Mesenchymal stem cell (in vitro differentiated cells and primary cell): ENCODE results near the gene MMD2.

ENCODE experiments used
- DNase-seq: peaks from one replicate; pipeline ENCODE4 v3.0.0-alpha.2; 2013
- H2AFZ ChIP-seq: one replicate; pipeline ENCODE4 v1.6.1; 2013; ENCODE audit warnings: low read depth, mild to moderate bottlenecking, control low read depth, inconsistent platforms, low read length, moderate library complexity
- H2AK5ac ChIP-seq: 2 replicates; pipeline ENCODE4 v1.6.1; 2013; ENCODE audit warnings: low read length, moderate library complexity, mild to moderate bottlenecking, inconsistent platforms; ENCODE audit not compliant: severe bottlenecking
- H2BK120ac ChIP-seq: one replicate; pipeline ENCODE4 v1.6.1; 2013; ENCODE audit warnings: low read depth, mild to moderate bottlenecking, inconsistent platforms, low read length, moderate library complexity
- H2BK12ac ChIP-seq, 2 experiments: one replicate each; pipeline ENCODE4 v1.6.1; 2013; ENCODE audit warnings: inconsistent platforms in 2 of 2, low read length in 2 of 2, mild to moderate bottlenecking in 2 of 2, moderate library complexity in 2 of 2, control low read depth in 1 of 2
- H2BK15ac ChIP-seq: one replicate; pipeline ENCODE4 v1.6.1; 2013; ENCODE audit warnings: mild to moderate bottlenecking, low read depth, inconsistent platforms; ENCODE audit not compliant: poor library complexity, severe bottlenecking
- H2BK5ac ChIP-seq: 2 replicates; pipeline ENCODE4 v1.6.1; 2013; ENCODE audit warnings: low read depth, mild to moderate bottlenecking, low read length, control low read depth, inconsistent platforms; ENCODE audit not compliant: poor library complexity, severe bottlenecking
- H3K14ac ChIP-seq, 2 experiments: one replicate each; pipeline ENCODE4 v1.6.1; 2013; ENCODE audit warnings: inconsistent platforms in 2 of 2, low read length in 2 of 2, control low read depth in 1 of 2, mild to moderate bottlenecking in 1 of 2, moderate library complexity in 1 of 2
- H3K18ac ChIP-seq, 2 experiments: one replicate each; pipeline ENCODE4 v1.6.1; 2013; ENCODE audit warnings: inconsistent platforms in 2 of 2, low read length in 2 of 2, control low read depth in 1 of 2, low read depth in 1 of 2, mild to moderate bottlenecking in 1 of 2
- H3K23ac ChIP-seq, 2 experiments: one replicate each; pipeline ENCODE4 v1.6.1; 2013; ENCODE audit warnings: inconsistent platforms in 2 of 2, low read length in 2 of 2, mild to moderate bottlenecking in 2 of 2, moderate library complexity in 2 of 2, control low read depth in 1 of 2
- H3K27ac ChIP-seq: 2 replicates; pipeline ENCODE4 v1.5.1; 2013; ENCODE audit warnings: mild to moderate bottlenecking, moderate library complexity, low read length, control low read depth, inconsistent platforms; ENCODE audit not compliant: poor library complexity, severe bottlenecking
- H3K27me3 ChIP-seq, 2 experiments: 2 replicates each; pipeline versions ENCODE4 v1.6.1 to v1.7.0; 2013; ENCODE audit warnings: low read length in 2 of 2, mild to moderate bottlenecking in 2 of 2, moderate library complexity in 2 of 2, control low read depth in 1 of 2, inconsistent platforms in 1 of 2; ENCODE audit not compliant: control insufficient read depth in 1 of 2, insufficient read depth in 1 of 2
- H3K36me3 ChIP-seq, 2 experiments: 2 replicates each; pipeline versions ENCODE4 v1.6.1 to v1.7.0; 2013; ENCODE audit warnings: low read length in 2 of 2, control low read depth in 1 of 2, inconsistent platforms in 1 of 2, low read depth in 1 of 2, mild to moderate bottlenecking in 1 of 2; ENCODE audit not compliant: insufficient read depth in 2 of 2, control insufficient read depth in 1 of 2
- H3K4ac ChIP-seq, 2 experiments: one replicate each; pipeline ENCODE4 v1.6.1; 2013; ENCODE audit warnings: inconsistent platforms in 2 of 2, low read length in 2 of 2, mild to moderate bottlenecking in 2 of 2, moderate library complexity in 2 of 2, control low read depth in 1 of 2, low read depth in 1 of 2
- H3K4me1 ChIP-seq: 2 replicates; pipeline ENCODE4 v1.6.1; 2013; ENCODE audit warnings: low read depth, low read length, control low read depth; ENCODE audit not compliant: control insufficient read depth, insufficient read depth
- H3K4me2 ChIP-seq: 2 replicates; pipeline ENCODE4 v1.6.1; 2013; ENCODE audit warnings: low read length, mild to moderate bottlenecking, inconsistent platforms; ENCODE audit not compliant: poor library complexity, severe bottlenecking
- H3K4me3 ChIP-seq, 2 experiments: 2 replicates each; pipeline versions ENCODE4 v1.5.1 to v1.7.0; 2013; ENCODE audit warnings: low read length in 2 of 2, mild to moderate bottlenecking in 2 of 2, control low read depth in 1 of 2, low read depth in 1 of 2; ENCODE audit not compliant: insufficient read depth in 1 of 2
- H3K79me1 ChIP-seq: replicated peaks from 2 replicates; pipeline ENCODE4 v1.6.1; 2013; ENCODE audit warnings: mild to moderate bottlenecking, control low read depth, low read length, inconsistent platforms; ENCODE audit not compliant: poor library complexity, severe bottlenecking
- H3K9ac ChIP-seq: 2 replicates; pipeline ENCODE4 v1.7.0; 2013; ENCODE audit warnings: mild to moderate bottlenecking, low read length, moderate library complexity
- H3K9me3 ChIP-seq: 2 replicates; pipeline ENCODE4 v1.7.0; 2013; ENCODE audit warnings: mild to moderate bottlenecking, low read length; ENCODE audit not compliant: control insufficient read depth
- H4K8ac ChIP-seq: one replicate; pipeline ENCODE4 v1.6.1; 2013; ENCODE audit warnings: inconsistent platforms, mild to moderate bottlenecking, low read length, moderate library complexity
- H4K91ac ChIP-seq: one replicate; pipeline ENCODE4 v1.6.1; 2013; ENCODE audit warnings: mild to moderate bottlenecking, low read length, inconsistent platforms
- WGBS: methylation state at CpG from one replicate; pipeline ENCODE4 v1.1.7; 2013; ENCODE audit warnings: mixed read lengths; 5-methylcytosine and 5-hydroxymethylcytosine counted together

The MMD2 gene

DNA sequence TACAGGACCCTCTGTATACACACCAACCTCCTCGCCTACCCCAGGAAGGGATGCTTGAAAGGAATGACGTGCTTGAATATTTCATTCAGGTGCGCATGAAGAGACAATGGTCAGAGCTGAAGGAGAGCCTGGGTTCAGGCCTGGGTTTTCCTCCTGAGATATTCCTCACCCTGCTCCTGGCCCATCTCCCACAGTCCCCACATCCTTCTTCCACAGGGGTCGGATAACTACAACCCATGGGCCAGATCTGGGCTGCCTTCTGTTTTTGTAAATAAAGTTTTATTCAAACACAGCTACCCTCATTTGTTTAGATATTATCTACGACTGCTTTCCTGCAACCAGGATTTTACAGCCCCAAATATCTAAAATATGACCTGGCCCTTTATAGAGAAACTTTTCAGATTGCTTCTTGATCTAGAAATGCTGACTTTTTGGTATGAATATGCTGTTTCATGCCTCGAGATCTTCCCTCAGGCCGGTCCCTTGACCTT is 73.6 kb downstream of the MMD2 start:
- Histone ChIP-seq H3K4me1 (peaks cover 19% of the 10 kb centered on the region), H4K91ac (no peak overlapping the region), H3K27me3 (peaks cover 18 to 20% of the 10 kb centered on the region in 2 experiments), H3K23ac (no peak overlapping the region), H3K18ac (no peak overlapping the region), H3K4me2 (no peak overlapping the region), H3K14ac (no peak overlapping the region), H3K4ac (no peak overlapping the region), H2AFZ (no peak overlapping the region), H3K9me3 (no peaks in the 10 kb centered on the region), H3K79me1 (no peaks in the 10 kb centered on the region), H3K36me3 (no peaks in the 10 kb centered on the region), H3K4me3 (no peak overlapping the region), H3K27ac (no peak overlapping the region), H3K9ac (no peak overlapping the region), H4K8ac (no peak overlapping the region), H2BK120ac (no peak overlapping the region), H2BK15ac (no peak overlapping the region), H2BK12ac (no peak overlapping the region), H2BK5ac (no peak overlapping the region), H2AK5ac (no peak overlapping the region)
- 87% methylated on average over 5 of the region's 7 CpGs for whole genome bisulfite sequencing
- DNase-seq, result no peak

DNA sequence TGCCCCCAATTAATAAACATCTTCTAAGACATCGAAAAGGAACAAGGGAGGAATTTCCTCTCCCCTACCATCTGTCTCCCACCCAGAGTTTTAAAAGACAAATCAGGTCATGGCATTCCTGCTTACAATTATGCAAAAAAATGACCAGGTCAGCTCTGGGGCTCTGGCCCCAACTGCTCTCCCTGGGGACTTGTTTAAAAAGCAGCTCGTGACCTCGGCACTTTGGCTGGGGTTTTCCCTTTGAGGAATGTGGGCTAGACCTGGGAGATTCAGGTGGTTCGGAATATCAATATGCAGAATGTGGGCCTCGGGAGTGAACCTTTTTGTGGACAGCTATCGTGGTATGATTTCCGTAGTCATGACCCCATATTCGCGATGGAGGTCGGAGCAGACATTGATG is 74.8 kb downstream of the MMD2 start:
- no peak for DNase-seq
- WGBS, result 90% methylated on average over 10 of the region's 10 CpGs
- no peak overlapping the region for H3K27ac ChIP-seq

DNA sequence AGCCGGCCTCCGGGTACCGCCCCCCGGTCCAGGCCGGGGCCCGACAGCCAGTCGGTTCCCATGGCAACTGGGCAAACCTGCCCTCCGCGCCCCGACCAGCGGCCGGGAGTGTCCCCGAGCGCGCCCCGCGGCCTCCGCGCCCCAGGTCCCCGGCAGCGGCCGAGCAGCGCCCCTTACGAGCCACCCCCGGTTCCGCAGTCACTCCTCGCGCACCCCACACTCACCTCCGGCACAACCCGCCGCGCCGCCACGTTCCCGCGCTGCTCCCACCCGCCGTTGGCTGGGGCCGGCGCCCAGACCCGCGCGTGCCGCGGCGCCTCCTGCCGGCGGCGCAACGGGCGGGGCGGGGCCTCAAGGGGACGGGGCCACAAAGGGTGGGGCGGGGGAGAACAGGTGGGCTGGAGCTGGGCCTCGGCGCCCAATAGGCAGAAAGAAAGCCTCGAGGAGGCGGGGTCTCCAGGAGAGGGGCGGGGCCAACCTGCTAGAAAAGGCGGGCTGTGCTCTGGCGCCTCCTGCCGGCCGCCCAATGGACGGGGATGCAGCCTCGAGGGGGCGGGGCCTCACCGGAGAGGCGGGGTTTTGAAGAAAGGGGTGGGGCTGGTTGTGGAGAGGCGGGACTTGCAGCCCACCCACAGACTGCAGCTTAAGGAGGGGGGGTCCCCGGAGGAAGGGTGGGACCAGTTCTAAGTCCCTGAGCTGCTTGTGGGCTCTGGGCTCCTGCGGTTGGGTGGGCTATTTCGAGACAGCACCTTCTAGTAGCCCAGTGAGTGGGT is 75.4 kb downstream of the MMD2 start, which contains the start of gene RADIL:
Gene RADIL (minus strand): TSS at position 345 of the 773 bp plus-strand sequence. CDS start 5,577 bp downstream, outside the sequence.
- Histone ChIP-seq H2BK120ac (no peak within 1 kb of the TSS), H3K79me1 (no peaks in the 10 kb centered on the region), H3K27me3 (peaks cover 11 to 15% of the 10 kb centered on the region in 2 experiments), H4K8ac (no peak within 1 kb of the TSS), H2BK5ac (no peak within 1 kb of the TSS), H3K4me2 (peak within 1 kb of the TSS; percentile 66), H2AFZ (peak within 1 kb of the TSS; percentile 84), H3K4me1 (peaks cover 19% of the 10 kb centered on the region), H3K9me3 (no peaks in the 10 kb centered on the region), H2BK12ac (no peak within 1 kb of the TSS), H4K91ac (no peak within 1 kb of the TSS), H3K18ac (no peak within 1 kb of the TSS), H2AK5ac (no peak within 1 kb of the TSS), H3K27ac (no peak within 1 kb of the TSS), H3K9ac (peak within 1 kb of the TSS; percentile 90), H3K36me3 (no peaks in the 10 kb centered on the region), H3K23ac (no peak within 1 kb of the TSS), H3K4ac (no peak within 1 kb of the TSS), H2BK15ac (no peak within 1 kb of the TSS), H3K4me3 (peak within 1 kb of the TSS; percentile 59 to 75), H3K14ac (peak within 1 kb of the TSS in 1 of 2 experiments; percentile 28)
- 14% methylated on average over 42 of the region's 72 CpGs for WGBS
- peak; percentile 78 for DNase-seq

More for the DNA sequence above, 74.8 kb downstream of the MMD2 start:
- Histone ChIP-seq H3K23ac (no peak overlapping the region), H2BK120ac (no peak overlapping the region), H3K79me1 (no peaks in the 10 kb centered on the region), H3K36me3 (no peaks in the 10 kb centered on the region), H3K9ac (no peak overlapping the region), H2BK5ac (no peak overlapping the region), H3K18ac (no peak overlapping the region), H3K27me3 (peaks cover 15 to 16% of the 10 kb centered on the region in 2 experiments), H2BK12ac (no peak overlapping the region), H2BK15ac (no peak overlapping the region), H3K4me2 (no peak overlapping the region), H3K14ac (no peak overlapping the region), H3K4ac (no peak overlapping the region), H3K9me3 (no peaks in the 10 kb centered on the region), H4K8ac (no peak overlapping the region), H2AK5ac (no peak overlapping the region), H4K91ac (no peak overlapping the region), H3K4me3 (no peak overlapping the region), H2AFZ (no peak overlapping the region), H3K4me1 (peaks cover 19% of the 10 kb centered on the region)

DNA sequence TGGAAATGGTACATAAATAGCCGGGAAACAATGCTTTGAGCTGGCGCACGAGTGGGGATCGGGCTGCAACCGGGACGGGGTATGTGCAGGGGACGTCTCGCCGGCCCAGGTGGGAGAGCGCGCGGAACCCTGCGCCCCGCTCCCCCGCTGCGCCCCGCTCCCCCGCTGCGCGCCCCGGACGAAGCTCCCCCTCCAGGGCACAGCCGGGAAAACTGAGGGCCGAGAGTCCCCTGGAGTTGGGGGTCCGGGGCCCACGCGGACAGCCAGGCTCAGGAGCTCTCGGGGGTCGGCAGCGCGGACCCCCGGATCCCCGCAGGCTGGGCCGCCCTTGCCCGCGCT is 76.0 kb downstream of the MMD2 start:
- Histone ChIP-seq H3K27ac (no peak overlapping the region), H3K4me3 (peak overlapping the region; percentile 59 to 75), H3K23ac (no peak overlapping the region), H2BK5ac (no peak overlapping the region), H3K9ac (peak overlapping the region; percentile 90), H2BK15ac (no peak overlapping the region), H3K9me3 (no peaks in the 10 kb centered on the region), H3K36me3 (no peaks in the 10 kb centered on the region), H3K79me1 (no peaks in the 10 kb centered on the region), H2AFZ (peak overlapping the region; percentile 84), H3K14ac (no peak overlapping the region), H2BK12ac (no peak overlapping the region), H3K4ac (no peak overlapping the region), H3K4me2 (peak overlapping the region; percentile 66), H2AK5ac (no peak overlapping the region), H4K91ac (no peak overlapping the region), H3K27me3 (peaks cover 6 to 15% of the 10 kb centered on the region in 2 experiments), H4K8ac (no peak overlapping the region), H3K18ac (no peak overlapping the region), H2BK120ac (no peak overlapping the region), H3K4me1 (peaks cover 19% of the 10 kb centered on the region)
- no peak for DNase-seq
- 24% methylated on average over 29 of the region's 36 CpGs for WGBS
